ENCODE measurements around the gene SMIM35.
A peak's percentile ranks its signal among the peaks of the same experiment; 100 is the strongest.

The SMIM35 gene

DNA sequence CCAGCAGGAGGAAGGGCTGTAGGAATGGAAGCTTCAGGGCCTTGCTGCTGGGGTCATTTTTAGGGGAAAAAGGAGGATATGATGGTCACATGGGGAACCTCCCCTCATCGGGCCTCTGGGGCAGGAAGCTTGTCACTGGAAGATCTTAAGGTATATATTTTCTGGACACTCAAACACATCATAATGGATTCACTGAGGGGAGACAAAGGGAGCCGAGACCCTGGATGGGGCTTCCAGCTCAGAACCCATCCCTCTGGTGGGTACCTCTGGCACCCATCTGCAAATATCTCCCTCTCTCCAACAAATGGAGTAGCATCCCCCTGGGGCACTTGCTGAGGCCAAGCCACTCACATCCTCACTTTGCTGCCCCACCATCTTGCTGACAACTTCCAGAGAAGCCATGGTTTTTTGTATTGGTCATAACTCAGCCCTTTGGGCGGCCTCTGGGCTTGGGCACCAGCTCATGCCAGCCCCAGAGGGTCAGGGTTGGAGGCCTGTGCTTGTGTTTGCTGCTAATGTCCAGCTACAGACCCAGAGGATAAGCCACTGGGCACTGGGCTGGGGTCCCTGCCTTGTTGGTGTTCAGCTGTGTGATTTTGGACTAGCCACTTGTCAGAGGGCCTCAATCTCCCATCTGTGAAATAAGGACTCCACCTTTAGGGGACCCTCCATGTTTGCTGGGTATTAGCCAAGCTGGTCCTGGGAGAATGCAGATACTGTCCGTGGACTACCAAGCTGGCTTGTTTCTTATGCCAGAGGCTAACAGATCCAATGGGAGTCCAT lies 86.5 kb downstream of the SMIM35 start:
- no peak for DNase-seq

DNA sequence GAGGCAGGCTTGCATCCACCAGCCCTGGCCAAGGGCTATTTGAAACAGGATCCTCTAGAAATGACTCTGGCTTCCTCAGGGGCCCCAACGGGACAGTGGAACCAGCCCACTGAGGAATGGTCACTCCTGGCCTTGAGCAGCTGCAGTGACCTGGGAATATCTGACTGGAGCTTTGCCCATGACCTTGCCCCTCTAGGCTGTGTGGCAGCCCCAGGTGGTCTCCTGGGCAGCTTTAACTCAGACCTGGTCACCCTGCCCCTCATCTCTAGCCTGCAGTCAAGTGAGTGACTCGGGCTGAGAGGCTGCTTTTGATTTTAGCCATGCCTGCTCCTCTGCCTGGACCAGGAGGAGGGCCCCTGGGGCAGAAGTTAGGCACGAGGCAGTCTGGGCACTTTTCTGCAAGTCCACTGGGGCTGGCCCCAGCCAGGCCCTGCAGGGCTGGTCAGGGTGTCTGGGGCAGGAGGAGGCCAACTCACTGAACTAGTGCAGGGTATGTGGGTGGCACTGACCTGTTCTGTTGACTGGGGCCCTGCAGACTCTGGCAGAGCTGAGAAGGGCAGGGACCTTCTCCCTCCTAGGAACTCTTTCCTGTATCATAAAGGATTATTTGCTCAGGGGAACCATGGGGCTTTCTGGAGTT lies 87.3 kb downstream of the SMIM35 start:
- DNase-seq: no peak

DNA sequence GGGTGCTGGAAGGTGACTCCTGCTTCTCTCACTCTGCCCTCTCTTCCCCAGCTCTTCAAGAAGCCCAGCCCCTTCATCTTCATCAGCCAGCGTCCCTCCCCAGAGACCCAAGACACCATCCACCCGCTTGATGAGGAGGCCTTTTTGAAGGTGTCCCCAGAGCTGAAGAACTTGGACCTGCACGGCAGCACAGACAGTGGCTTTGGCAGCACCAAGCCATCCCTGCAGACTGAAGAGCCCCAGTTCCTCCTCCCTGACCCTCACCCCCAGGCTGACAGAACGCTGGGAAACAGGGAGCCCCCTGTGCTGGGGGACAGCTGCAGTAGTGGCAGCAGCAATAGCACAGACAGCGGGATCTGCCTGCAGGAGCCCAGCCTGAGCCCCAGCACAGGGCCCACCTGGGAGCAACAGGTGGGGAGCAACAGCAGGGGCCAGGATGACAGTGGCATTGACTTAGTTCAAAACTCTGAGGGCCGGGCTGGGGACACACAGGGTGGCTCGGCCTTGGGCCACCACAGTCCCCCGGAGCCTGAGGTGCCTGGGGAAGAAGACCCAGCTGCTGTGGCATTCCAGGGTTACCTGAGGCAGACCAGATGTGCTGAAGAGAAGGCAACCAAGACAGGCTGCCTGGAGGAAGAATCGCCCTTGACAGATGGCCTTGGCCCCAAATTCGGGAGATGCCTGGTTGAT lies 88.0 kb downstream of the SMIM35 start:
- DNase-seq: no peak

DNA sequence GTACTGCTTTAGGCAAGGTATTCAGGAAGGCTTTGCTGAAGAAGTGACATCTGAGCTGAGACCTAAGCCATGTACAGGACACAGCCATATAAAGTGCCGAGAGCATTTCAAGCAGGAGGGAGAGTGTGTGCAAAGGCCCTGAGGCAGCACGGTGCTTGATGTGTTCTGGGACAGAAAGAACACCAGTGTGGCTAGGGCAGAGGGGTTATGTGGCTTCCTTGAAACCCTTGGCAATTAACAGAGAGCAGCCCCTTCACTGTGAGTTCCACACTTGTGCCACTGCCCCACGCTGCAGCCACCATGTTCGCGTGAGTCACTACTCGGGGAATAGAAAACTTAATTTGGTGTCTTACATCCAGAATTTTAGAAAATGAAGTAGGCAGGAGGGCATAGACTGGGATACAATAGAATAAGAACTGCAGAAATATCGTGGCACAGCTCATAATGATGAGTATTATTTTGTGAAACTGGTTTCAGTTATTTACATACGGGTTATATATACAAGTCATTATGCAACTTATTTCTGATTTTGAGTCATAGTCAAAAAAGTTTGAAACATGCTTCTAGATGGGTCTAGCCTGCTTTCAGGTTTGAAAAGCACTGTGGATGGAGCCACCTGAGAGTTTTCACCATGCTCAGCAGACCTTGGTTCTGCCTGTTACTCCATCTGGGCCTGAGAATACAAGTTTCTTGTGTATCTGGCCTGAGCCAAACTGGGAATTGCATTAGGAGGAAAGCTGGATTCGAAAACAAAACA lies 88.8 kb downstream of the SMIM35 start:
- no peak for DNase-seq

DNA sequence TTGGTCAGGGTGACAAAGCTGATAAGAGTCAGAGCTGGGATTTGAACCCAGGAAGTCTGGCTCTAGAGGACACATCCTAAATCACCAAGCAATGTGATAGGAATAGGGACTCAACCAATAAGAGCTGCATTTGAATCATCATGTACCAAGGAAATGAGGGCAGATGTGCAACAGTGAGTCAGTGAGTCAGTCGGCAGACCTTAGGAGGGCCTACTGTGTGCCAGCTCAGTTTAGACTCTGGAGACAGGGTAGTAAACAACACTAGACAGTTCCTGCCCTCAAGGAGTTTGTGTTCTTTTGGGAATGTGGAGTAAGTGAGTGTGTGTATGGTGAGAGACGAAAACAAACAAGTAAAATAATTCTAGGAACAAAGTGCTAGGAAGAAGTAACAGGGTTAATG lies 89.4 kb downstream of the SMIM35 start:
- DNase-seq: no peak

DNA sequence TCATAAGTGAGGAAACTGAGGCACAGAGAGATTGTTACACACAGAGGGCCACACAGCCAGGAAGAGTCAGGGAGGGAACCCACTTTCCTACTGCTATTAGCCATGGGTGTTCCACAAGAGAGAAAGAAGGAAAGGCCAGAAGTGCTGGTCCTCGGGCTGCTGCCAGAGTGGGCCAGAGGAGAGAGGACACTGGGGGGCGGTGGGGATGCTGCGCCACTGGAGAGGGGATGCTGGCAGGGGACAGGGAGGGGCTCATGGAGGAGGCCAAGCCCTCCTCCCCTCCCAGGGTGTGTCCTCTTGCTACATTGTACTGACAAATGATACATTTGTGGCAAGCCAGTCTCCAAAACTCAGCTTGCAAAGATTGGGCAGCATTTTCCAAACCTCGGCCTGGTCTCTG lies 90.7 kb downstream of the SMIM35 start:
- DNase-seq: no peak

DNA sequence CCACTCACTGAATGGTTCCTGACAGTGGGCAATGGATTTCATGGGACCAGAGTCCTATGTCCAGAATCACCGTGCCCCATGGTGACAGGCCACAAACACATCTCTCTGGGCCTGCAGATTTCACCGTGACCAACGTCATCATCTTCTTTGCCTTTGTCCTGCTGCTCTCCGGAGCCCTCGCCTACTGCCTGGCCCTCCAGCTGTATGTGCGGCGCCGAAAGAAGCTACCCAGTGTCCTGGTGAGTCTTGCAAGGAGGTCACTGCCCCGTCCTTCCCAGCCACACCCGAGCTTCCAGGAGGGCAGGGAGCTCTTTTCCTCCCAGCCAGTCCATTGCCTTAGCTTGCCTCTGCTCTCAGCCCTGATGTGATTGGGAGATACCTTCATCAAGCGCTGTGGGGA lies 91.3 kb downstream of the SMIM35 start:
- no peak for DNase-seq

DNA sequence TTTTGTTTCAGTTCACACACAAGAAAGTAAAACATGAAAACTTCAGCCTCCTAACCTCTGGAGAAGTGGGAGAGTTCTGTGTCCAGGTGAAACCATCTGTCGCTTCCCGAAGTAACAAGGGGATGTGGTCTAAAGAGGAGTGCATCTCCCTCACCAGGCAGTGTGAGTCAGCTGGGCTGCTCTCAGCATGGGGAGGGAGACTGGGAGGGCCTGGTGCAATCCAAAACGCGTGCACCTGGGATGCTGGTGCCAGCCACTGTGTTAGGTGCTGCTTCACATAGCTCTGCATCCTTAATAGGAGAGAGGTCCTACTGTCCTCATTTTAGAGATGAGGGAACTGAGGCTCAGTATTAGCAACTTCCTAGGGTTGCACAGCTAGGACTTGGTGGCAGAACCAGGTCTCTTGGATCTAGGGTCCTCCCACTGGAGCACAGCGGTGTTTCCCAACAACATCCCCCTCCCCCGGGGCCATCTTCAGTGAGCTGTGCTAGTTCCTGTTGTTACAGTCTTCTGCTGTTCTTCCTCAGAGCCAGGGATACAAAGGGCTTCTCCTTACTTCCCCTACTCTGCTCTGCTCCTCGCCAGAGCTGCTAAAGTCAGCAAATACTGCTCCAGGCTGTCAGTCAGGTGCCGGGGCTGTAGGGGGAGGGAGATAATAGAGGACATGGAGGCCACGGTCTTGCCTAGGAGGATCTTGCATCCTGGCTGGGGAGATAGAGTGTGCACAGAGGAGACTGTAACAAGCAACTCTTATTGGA lies 92.6 kb downstream of the SMIM35 start:
- DNase-seq: no peak

DNA sequence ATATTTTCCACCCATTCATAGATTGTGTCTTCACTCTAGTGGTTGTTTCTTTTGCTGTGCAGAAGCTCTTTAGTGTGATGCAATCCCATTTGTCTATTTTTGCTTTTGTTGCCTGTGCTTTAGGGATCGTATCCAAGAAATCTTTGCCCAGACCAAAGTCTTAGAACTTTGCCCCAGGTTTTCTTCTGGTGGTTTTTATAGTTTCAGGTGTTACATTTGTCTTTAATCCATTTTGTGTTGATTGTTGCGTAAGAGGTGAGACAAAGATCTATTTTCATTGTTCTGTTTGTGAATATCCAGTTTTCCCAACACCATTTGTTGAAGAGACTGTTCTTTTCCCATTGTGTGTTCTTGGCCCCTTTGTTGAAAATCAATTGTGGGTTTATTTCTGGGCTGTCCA lies 94.1 kb downstream of the SMIM35 start:
- no peak for DNase-seq

DNA sequence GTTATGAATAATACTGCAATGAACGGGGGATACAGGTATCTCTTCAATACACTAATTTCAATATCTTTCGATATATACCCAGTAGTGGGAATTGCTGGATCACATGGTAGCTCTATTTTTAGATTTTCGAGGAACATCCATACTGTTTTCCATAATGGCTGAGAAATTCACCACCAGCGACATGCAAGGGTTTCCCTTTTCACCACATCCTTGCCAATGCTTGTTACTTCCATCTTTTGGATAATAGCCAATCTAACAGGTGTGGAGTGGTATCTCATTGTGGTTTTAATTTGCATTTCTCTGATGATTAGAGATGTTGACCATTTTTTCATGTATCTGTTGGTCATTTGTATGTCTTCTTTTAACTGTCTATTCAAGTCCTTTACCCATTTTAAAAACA lies 94.6 kb downstream of the SMIM35 start:
- DNase-seq: no peak

DNA sequence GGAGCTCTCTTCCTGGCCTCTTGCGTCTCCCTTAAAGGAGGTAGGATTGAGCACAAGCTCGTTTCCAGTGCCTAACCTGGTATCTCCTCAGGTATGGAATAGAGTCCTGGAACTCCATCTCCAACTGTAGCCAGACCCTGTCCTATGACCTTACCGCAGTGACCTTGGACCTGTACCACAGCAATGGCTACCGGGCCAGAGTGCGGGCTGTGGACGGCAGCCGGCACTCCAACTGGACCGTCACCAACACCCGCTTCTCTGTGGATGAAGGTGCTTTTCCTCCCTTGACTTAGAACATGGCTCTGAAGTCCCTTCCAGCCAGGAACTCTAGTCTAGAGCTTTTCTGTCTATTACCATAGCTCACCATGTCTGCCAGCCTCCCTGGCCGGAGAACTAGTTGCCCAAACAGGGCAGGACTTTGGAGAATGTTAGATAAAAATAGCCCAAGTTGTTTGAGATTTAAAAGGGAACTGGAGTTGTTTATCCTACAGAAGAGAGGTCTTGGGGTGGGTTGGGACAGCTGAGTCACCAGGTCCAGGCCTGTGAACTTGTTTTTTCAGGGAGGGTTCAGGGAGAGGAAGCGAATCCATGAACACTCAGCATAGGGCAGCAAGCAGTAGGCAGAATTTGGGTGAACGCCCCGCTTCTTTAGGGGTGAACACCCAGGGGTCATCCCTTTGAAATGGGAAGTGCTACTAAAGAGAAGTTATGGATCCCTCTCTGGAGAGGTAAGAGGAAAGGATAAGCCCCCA lies 97.2 kb downstream of the SMIM35 start:
- no peak for DNase-seq

DNA sequence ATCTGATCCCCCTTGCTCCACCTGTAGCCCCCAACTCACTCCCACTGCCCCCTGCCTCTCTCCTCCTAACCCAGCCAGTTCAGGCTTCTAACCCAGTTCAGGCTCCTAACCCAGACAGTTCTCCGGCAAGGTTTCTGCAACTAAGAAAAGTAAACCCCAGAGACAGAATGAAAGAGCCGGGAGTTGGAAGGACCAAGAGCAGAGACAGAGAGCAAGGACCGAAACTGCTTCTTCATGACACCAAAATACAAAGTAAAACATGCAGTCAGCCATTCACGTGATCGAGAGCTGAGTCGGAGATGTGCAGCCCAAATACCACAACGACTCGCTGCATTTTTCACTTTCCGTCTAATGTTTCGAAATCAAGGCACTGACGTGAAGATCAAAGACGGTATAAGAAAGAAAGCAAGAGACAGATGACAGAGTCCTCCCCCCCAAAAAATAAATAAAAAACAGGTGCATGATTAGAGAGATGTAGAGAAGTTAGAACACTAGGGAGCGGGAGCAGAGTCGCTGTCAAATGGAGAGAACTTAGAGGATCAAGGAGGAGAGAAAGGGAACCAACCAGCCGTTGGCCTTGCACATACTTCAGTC lies 99.7 kb downstream of the SMIM35 start:
- peak; percentile 46 for DNase-seq

DNA sequence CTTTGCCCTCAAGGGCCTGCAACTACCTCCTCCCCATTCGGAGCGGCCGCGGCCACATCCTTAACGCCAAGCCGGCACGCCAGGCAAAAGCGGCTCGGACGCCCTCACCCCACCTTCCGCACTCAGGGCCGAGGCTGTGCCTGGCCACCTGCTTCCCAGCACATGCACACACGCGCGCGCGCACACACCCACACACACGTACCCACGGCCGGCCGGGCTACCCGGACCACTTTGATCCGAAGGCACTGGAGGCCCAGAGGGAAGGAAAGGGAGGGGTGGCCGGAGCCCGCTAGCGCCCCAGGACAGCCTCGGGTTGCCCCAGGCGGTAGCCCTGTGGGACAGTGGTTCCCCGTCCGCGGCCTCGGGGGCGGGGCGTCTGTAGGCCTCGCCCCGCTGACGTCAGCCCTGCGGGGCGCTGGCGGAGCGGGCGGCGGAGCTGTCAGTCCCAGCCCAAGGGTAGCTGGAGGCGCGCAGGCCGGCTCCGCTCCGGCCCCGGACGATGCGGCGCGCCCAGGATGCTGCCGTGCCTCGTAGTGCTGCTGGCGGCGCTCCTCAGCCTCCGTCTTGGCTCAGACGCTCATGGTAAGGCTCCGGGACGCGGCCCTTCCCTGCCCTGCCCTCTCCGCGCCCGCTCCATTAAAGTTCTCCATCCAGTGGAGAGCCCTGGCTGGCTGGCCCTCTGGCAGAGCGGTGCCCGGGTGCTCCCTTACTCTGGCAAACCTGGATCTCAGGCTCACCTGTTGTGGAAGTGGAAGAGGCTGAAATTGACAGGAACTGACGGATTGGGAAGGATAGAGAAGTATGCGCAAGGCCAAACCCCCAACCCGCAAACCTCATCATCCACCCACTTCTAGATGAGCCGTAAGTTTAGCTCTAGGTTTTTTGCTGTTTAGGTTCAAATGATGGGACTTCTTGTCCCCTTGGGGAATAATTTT lies 100.5 kb downstream of the SMIM35 start, which contains the start of gene IL10RA:
TSS of gene IL10RA (plus strand) at position 442 of the 935 bp plus-strand sequence. CDS start at position 516, 74 bp downstream.
- DNase-seq: peak; percentile 77

DNA sequence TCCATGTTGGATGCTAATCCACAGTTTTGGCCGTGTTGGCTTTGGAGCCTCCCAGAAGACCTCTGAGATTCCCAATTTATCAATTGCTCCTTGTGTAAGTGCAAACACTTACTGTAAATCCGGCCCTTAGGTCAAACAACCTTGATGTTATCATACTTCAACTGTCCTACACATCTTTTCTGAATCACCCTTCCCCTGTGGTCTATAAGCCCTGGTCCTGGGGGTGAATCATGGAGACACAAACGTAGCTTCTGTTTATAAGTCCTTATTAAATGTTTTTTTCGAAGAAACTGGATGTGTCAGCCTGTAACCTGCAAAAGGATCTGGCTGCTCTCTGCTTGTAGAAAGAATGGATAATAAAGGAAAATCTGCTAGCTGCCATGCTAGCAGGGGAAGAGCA lies 102.3 kb downstream of the SMIM35 start:
- DNase-seq: no peak

DNA sequence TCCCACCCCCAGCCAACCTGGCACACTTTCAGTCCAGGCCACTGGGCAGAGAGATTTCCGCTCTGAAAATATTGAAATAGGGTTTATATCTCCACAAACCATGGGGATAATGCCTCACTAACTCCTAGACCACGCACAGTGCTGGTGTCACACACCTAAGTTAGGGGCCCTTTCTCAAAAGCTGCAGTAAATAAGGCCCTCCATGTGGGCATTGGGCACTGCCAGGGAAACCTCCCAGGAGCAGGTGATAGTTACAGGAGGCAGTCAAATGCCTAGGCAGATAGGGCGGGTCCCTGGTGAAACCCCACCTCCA lies 103.6 kb downstream of the SMIM35 start:
- no peak for DNase-seq

DNA sequence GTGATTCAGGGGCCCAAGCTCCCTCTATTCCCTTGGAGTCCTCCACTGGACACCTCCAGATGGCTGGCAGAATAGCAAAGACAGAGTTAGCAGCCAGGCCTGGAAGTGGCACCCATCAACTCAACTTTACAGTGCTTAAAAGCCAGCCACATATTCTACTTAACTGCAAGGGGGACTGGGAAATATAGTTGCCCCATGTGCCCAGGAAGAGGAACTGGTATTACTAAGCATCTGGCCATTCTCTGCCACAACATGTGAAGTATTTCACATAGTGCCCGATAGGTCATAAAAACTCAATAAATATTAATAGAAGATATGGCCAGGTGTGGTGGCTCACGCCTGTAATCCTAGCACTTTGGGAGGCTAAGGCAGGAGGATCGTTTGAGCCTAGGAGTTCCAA lies 106.0 kb downstream of the SMIM35 start:
- DNase-seq: no peak

DNA sequence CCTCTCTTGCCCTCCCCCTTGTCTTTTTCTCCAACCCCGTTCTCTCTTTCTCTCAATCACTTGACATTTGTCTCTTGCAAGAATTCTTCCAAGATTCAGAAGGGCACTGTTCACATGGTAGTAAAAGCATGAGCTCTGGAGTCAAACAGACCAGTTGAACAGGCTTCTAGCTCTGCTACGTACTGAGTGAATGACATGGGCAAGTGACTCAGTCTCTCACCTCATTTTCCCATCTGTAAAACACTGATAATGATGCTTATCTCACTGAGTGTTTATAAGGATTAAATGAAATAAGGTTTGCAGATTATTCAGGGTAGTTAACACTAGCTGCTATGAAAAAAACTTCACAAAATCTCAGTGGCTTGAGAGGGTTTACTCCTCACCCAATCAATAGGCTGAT lies 106.5 kb downstream of the SMIM35 start:
- no peak for DNase-seq

DNA sequence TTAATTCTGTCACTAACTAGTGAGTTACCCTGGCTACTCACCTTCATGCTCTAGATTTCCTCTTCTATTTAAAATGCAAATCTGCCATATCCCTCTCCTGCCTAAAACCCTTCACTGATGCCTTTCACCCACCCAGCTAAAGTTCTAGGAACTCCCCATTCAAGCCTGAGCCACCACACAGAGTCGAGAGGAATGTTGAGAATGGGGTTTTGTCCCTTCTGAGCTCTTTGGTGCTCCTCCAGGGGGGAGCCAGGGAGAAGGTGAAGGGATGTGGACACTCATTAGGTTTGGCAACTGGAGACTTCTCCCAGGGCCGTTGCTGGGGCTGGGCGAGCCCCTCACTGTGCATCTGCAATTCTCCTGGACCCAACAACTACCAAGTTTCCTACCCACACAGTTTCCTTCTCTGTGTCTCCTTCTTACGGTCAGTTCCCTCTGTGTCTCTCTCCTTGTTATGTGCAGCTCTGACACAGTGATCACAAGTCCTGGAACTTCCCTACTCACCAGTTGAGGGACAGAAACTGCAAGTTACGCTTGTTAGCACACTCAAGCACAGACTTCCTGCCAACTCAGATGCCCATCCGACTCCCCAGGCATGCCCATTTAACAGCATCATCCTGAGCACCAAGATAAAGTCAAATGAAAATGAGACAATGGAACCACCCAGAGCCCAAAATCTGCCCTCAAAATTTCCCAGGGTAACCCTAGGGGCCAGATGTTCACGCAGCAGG lies 107.1 kb downstream of the SMIM35 start:
- DNase-seq: no peak

DNA sequence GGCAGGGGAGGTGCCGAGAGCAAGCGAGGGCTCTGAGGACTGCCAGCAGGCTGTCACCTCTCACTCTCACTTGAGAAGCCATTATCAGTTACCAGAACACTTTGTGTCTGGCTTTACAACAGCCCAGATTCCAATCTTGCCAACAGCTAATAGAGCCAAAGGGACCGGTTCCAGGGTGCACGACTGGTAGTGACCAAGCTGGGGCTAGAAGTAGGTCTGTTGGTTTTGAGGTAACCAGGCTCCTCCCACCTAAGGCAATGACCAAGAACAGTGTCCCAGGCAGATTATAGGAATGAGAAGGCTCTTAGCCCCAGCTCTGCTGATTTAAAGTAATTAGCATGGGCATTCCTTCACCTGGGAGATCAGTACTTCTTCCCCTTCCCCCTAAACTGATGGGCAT lies 107.8 kb downstream of the SMIM35 start:
- no peak for DNase-seq
